H7 (cell line): ENCODE data around the gene ZSCAN22. TPM values are rescaled to one million over a fixed set of nuclear protein-coding genes. Genes with fewer than 3 reads are reported as not detected.

ENCODE experiments used
- DNase-seq: peaks from one replicate; pipeline ENCODE4 v3.0.0; 2012
- H3K27me3 ChIP-seq: 2 replicates; pipeline ENCODE4 v1.6.0; 2011; ENCODE audit warnings: mild to moderate bottlenecking, low read length; ENCODE audit not compliant: control insufficient read depth, insufficient read depth
- H3K36me3 ChIP-seq: replicated peaks from 2 replicates; pipeline ENCODE4 v1.5.1; 2011; ENCODE audit warnings: low read length; ENCODE audit not compliant: control insufficient read depth, insufficient read depth
- H3K4me3 ChIP-seq: 2 replicates; pipeline ENCODE4 v1.5.1; 2011; ENCODE audit warnings: low read depth, mild to moderate bottlenecking, control low read depth, low read length, moderate library complexity; ENCODE audit not compliant: insufficient read depth
- total RNA-seq: library from RNA; depleted of rRNA; stranded (reverse); fragments of >200 nt; shearing (Covaris generic); gene quantifications from 2 replicates; pipeline ENCODE4 v1.2.3, GENCODE V29; 2014; rRNA removed

The ZSCAN22 gene
- total RNA-seq: 2.6 and 2.7 TPM in 2 replicates

DNA sequence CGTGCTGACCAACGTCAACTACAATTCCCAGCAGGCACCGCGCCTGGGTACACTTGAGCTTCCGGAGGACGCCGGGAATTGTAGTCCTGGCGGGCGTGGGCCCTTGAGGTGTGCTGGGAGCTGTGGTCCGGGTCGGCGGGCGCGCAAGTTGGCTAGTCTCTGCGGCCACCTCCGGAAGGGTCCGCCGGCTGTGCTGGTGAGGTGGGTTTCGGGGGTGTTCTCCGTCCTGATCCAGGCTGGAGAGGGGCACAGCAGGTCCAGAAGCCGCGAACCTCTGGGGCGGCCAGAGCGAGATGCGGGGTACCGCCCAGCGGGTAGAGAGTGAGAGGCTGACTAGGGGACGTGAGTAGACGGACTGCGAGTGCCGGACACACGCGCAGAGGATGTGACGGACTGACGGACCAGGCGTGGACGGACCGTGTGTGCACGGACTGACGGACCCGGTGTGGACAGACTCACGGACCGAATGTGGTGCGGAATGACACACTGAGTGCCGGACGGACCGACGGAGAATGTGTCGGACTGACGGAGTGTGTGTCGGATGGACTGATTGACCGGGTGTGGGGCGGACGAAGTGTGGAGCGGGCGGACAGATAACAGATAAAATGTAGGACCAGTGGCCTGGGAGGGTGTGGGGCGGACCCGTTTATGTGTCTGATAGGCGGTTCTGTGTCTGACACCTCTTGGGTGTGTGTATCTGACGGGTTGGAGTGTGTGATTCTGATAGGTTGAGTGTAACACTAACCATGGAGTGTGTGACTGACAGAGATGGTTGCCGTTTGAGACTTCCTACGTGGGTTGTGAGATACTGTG, at the start of gene ZSCAN22:
ZSCAN22 (plus strand) TSS at position 81 of the 813 bp plus-strand sequence. CDS start 7,809 bp downstream, outside the sequence.
- peak; percentile 97 for DNase-seq
- peaks cover 1% of the 10 kb centered on the region for H3K36me3 ChIP-seq
- H3K27me3 ChIP-seq: no peaks in the 10 kb centered on the region
- H3K4me3 ChIP-seq: peak within 1 kb of the TSS; percentile 80

DNA sequence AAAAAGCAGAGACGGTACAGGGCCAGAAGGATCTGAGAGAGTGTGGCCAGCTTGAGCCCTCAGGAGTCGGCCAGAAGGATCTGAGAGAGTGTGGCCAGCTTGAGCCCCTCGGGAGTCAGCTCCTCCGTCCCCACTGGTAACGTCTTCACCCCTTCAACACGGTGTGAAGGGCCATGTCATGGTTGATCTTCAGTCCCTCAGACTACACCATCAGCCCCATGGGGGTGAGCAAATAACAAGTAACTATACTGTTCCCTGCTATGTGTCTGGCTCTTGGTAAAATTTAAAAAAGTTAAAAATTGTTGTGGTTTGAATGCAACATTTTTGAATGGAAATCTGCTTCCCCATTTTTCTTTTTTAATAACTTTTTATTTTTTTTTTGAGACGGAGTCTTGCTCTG, 49.6 kb upstream of the ZSCAN22 start:
- H3K36me3 ChIP-seq: 0 out of 2 replicates have a peak, but pooled peaks cover 1% of the 10 kb centered on the region
- H3K27me3 ChIP-seq: no peaks in the 10 kb centered on the region
- no peak overlapping the region for H3K4me3 ChIP-seq
- DNase-seq: no peak

- Histone ChIP-seq H3K4me3 (peak overlapping the region; percentile 67), H3K27me3 (no peaks in the 10 kb centered on the region), H3K36me3 (0 out of 2 replicates have a peak, but pooled peaks cover 1% of the 10 kb centered on the region)
- DNase-seq: no peak
Measured at GRCh38 chr19:58277748-58278540, 48.9 kb upstream of the ZSCAN22 start.

DNA sequence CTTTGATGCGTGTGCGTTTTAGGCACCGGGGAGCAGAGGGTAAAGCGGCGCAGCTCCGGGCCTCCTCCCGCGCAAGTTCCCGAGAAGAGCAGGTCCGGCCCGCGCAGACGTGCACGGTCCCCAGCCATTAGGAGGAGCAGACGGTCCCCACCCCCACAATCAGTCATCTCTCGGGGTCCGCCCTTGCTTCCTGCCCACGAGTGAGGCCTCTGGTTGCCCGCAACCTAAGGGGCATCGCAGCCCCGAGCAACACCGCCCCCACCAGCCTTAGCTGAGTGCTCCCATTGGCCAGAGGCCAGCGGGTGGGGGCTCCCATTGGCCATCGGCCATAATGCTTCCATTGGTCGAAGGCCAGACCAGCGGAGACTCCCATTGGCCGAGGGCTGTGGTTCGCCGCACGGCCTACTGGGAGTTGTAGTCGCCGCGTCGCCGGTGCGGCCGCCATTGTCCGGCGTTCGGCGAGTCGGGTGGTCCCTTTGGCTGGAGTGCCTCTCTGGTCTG, 48.2 kb upstream of the ZSCAN22 start, which contains the start of gene ZNF8:
ZNF8 (plus strand) TSS at position 415 of the 501 bp plus-strand sequence. CDS start 127 bp downstream, outside the sequence.
- peak; percentile 99 for DNase-seq
- H3K36me3 ChIP-seq: 0 out of 2 replicates have a peak, but pooled peaks cover 1% of the 10 kb centered on the region
- H3K27me3 ChIP-seq: no peaks in the 10 kb centered on the region

DNA sequence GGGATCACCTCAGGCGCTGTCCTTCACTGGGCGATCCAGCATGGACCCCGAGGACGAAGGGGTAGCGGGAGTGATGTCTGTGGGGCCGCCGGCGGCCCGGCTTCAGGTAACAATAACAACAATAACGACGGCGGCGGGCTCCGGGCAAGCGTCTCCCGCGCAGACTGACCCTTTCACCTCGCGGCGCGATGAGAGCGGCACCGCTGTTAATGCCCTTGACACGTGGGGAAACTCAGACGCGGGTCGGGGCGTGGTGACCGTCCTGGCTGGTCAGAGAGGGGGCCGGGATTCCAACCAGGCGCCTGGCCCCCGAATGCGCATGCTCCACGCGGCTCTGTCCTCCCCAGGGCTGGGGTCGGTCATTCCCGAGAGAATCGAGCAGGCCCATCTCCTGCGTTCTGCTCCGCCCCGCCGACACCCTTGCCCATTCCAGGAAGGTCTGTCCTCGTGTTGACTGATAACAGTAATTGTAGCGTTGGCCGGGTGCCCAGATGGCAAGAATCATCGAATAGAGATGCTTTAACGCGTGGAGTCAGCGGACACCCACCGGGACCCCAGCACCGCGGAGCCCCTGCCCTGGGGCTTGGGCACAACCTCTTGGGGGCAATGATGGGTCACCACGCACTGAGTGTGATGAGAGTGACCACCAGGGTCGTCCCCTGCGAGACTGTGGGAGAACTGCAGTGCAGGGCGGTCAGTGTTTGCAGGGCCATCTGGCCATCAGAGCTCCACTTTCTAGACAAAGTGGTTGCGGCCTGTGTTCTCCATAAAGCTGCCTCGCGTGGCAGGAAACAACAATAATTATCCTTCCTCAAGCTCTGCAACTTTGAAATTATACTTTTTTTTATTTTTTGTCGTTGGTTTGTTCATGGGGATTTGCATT, 47.5 kb upstream of the ZSCAN22 start:
- H3K36me3 ChIP-seq: 0 out of 2 replicates have a peak, but pooled peaks cover 1% of the 10 kb centered on the region
- H3K4me3 ChIP-seq: peak overlapping the region; percentile 96
- peak; percentile 94 for DNase-seq
- H3K27me3 ChIP-seq: no peaks in the 10 kb centered on the region

More for the DNA sequence above, 48.2 kb upstream of the ZSCAN22 start, which contains the start of gene ZNF8:
- H3K4me3 ChIP-seq: peak within 1 kb of the TSS; percentile 96

DNA sequence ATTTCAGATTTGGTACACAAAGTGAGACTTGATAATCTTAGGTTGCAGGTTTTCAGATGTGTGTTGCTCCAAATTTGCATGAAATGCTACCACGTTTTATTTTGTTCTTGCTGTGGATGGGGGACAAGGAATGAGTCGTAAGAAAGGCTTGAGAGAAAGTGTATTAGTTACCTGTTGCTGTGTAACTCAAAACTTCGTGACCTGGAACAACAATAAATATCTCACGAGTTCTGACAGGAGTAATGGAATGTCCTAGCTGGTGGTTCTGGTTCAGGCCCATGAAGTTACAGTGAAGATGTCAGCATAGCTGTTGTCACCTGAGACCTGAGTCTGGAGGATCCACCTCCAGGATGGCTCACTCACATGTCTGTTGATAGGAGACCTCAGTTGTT, 46.9 kb upstream of the ZSCAN22 start:
- peaks cover 3% of the 10 kb centered on the region; the same call in 1 of the 2 replicates for H3K36me3 ChIP-seq
- no peaks in the 10 kb centered on the region for H3K27me3 ChIP-seq
- no peak for DNase-seq
- peak overlapping the region; percentile 96; the same call in 1 of the 2 replicates for H3K4me3 ChIP-seq

GRCh38 chr19:58284199-58284598, 42.6 kb upstream of the ZSCAN22 start:
- Histone ChIP-seq H3K4me3 (no peak overlapping the region), H3K27me3 (no peaks in the 10 kb centered on the region), H3K36me3 (peaks cover 33% of the 10 kb centered on the region)
- DNase-seq: no peak

- Histone ChIP-seq H3K4me3 (no peak overlapping the region), H3K27me3 (no peaks in the 10 kb centered on the region), H3K36me3 (peaks cover 46% of the 10 kb centered on the region)
- DNase-seq: no peak
Measured at GRCh38 chr19:58291943-58292342, 34.9 kb upstream of the ZSCAN22 start.

GRCh38 chr19:58294743-58295374, 31.9 kb upstream of the ZSCAN22 start:
- no peaks in the 10 kb centered on the region for H3K27me3 ChIP-seq
- H3K4me3 ChIP-seq: no peak overlapping the region
- DNase-seq: no peak
- H3K36me3 ChIP-seq: peaks cover 39% of the 10 kb centered on the region

DNA sequence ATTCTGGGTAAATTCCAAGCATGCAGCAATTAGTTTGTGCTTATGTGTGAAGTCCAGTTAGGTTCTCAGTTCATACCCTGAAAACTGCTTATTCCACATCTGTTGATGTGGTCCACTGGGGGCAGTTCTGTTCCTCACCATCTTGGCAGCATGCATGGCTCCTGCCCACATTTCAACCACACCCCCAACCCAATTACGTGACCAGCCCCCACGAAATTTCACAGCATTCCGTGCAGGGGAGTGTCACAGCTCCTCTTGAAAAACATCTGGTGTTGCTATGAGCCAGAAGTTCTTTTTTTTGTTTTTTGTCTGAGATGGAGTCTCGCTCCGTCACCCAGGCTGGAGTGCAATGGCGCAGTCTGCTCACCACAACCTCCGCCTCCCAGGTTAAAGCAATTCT, 30.7 kb upstream of the ZSCAN22 start:
- peaks cover 41% of the 10 kb centered on the region for H3K36me3 ChIP-seq
- no peak for DNase-seq

GRCh38 chr19:58300620-58301019, 26.2 kb upstream of the ZSCAN22 start:
- Histone ChIP-seq H3K27me3 (no peaks in the 10 kb centered on the region), H3K36me3 (peaks cover 15% of the 10 kb centered on the region), H3K4me3 (no peak overlapping the region)
- no peak for DNase-seq

More for the DNA sequence above, 30.7 kb upstream of the ZSCAN22 start:
- H3K4me3 ChIP-seq: no peak overlapping the region
- no peaks in the 10 kb centered on the region for H3K27me3 ChIP-seq

- Histone ChIP-seq H3K27me3 (no peaks in the 10 kb centered on the region), H3K36me3 (peaks cover 13% of the 10 kb centered on the region), H3K4me3 (no peak overlapping the region)
- peak; percentile 57 for DNase-seq
Measured at GRCh38 chr19:58304255-58304654, 22.5 kb upstream of the ZSCAN22 start.

DNA sequence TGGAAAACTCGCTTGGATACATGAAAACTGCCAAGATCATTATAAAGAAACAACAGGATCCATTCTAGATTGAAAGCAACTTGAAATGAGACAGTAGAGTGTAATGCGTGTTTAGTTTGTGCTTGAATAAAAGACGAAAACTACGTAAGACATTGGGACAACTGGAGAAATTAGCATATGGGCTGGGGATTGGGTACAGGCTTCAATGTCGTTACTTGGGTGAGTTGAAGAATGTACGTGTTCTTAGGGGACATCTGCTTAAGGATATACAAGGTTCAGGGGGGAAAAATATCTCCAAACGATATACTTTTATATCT, 22.1 kb upstream of the ZSCAN22 start:
- peak; percentile 71 for DNase-seq
- Histone ChIP-seq H3K36me3 (peaks cover 13% of the 10 kb centered on the region), H3K4me3 (peak overlapping the region; percentile 28), H3K27me3 (no peaks in the 10 kb centered on the region)
